Caco-2 (cell line): Measurements from ENCODE around the gene VWA3B. TPM values are rescaled to one million over a fixed set of nuclear protein-coding genes. Genes with fewer than 3 reads are reported as not detected.
"Not testable (repeated sequence)": the region's sequence is repeated elsewhere in the genome, so short reads cannot be mapped to it uniquely, and the experiment has no call there.

Experiments used
- BruUV-seq: library from RNA; stranded (reverse); fragments of 400-500 nt; replicated peaks from 2 replicates; lab custom pipeline; 2021; lab: Mats Ljungman, UMichigan
- CTCF ChIA-PET: fragments of 300-600 bp; sonication (Branson Sonifier 250); formaldehyde crosslinking; loops from one replicate; lab custom pipeline; 2022; ENCODE audit warnings: antibody characterized with exemption; lab: Charles Lee
- POLR2A ChIA-PET: fragments of 300-600 bp; sonication (Branson Sonifier 250); formaldehyde crosslinking; loops from one replicate; lab custom pipeline; 2022; ENCODE audit warnings: antibody characterized with exemption; lab: Charles Lee
- DNase-seq, 2 experiments: peaks; one replicate each; pipeline versions ENCODE4 v3.0.0 to v3.0.0-alpha.2; 2020 to 2022
- H3K27me3 ChIP-seq: replicated peaks from 2 replicates; pipeline ENCODE4 v1.6.0; 2011; ENCODE audit warnings: low read length; ENCODE audit not compliant: control insufficient read depth, insufficient read depth
- H3K36me3 ChIP-seq: 2 replicates; pipeline ENCODE4 v1.5.1; 2011; ENCODE audit warnings: low read length; ENCODE audit not compliant: control insufficient read depth, insufficient read depth
- H3K4me1 ChIP-seq: fragments of 250-450 bp; sonication (Bioruptor Pico); 2 replicates; pipeline ENCODE4 v1.5.1; 2020; ENCODE audit warnings: mild to moderate bottlenecking
- H3K4me3 ChIP-seq: 2 replicates; pipeline ENCODE4 v1.5.1; 2011; ENCODE audit warnings: low read depth, mild to moderate bottlenecking, control low read depth, low read length
- H3K9me3 ChIP-seq: fragments of 250-450 bp; sonication (Bioruptor Pico); 2 replicates; pipeline ENCODE4 v1.5.1; 2020; ENCODE audit warnings: mild to moderate bottlenecking, moderate library complexity
- H3K27ac Mint-ChIP-seq: one replicate; pipeline ENCODE4 v1.8.0; 2022; ENCODE audit warnings: mixed read lengths; ENCODE audit not compliant: unreplicated experiment
- H3K27me3 Mint-ChIP-seq: one replicate; pipeline ENCODE4 v1.8.0; 2022; ENCODE audit warnings: mixed read lengths; ENCODE audit not compliant: insufficient read depth, unreplicated experiment
- H3K36me3 Mint-ChIP-seq: one replicate; pipeline ENCODE4 v1.8.0; 2022; ENCODE audit warnings: mild to moderate bottlenecking, mixed read lengths; ENCODE audit not compliant: insufficient read depth, unreplicated experiment
- H3K4me1 Mint-ChIP-seq: one replicate; pipeline ENCODE4 v1.8.0; 2022; ENCODE audit warnings: low read depth, mixed read lengths; ENCODE audit not compliant: unreplicated experiment
- H3K4me3 Mint-ChIP-seq: one replicate; pipeline ENCODE4 v1.8.0; 2022; ENCODE audit warnings: mild to moderate bottlenecking, moderate library complexity, mixed read lengths; ENCODE audit not compliant: unreplicated experiment
- H3K9me3 Mint-ChIP-seq: one replicate; pipeline ENCODE4 v1.8.0; 2022; ENCODE audit warnings: mixed read lengths; ENCODE audit not compliant: unreplicated experiment
- CTCF ChIP-seq, 2 experiments: fragments of 200-600 bp in 1 of 2; IDR thresholded peaks; 1 replicate in 1 of 2; 2 replicates in 1 of 2; pipeline versions ENCODE4 v1.5.1 to v1.8.0; 2011 to 2022; ENCODE audit warnings: antibody characterized with exemption in 1 of 2, control low read depth in 1 of 2, inconsistent platforms in 1 of 2, low read depth in 1 of 2, low read length in 1 of 2, mild to moderate bottlenecking in 1 of 2, moderate library complexity in 1 of 2; ENCODE audit not compliant: insufficient read depth in 1 of 2, severe bottlenecking in 1 of 2, unreplicated experiment in 1 of 2
- intact Hi-C: fragments of 100-400 bp; cut with micrococcal nuclease; formaldehyde crosslinking; loops from one replicate; pipeline ENCODE4 v1.10.0; 2022; ENCODE audit not compliant: unreplicated experiment
- total RNA-seq: library from RNA; stranded (reverse); gene quantifications from 2 replicates; pipeline ENCODE4 v1.2.3, GENCODE V29; 2022

VWA3B gene
- total RNA-seq, 1 experiment from 2014 or later, result not detected

GRCh38 chr2:98300141-98300874 lies 213.3 kb downstream of the VWA3B start:
- intact Hi-C loops, result no loop called here
- no peaks in the 10 kb centered on the region for H3K9me3 ChIP-seq
- H3K4me1 ChIP-seq, result no peaks in the 10 kb centered on the region
- H3K27me3 Mint-ChIP-seq, result peaks cover 13% of the 10 kb centered on the region
- H3K4me1 Mint-ChIP-seq, result peaks cover 10% of the 10 kb centered on the region
- no peaks in the 10 kb centered on the region for H3K36me3 Mint-ChIP-seq
- H3K9me3 Mint-ChIP-seq, result no peaks in the 10 kb centered on the region
- no peaks in the 10 kb centered on the region for H3K27me3 ChIP-seq
- no peak for TF ChIP-seq CTCF (IDR thresholded peaks at IDR 0.05; ENCODE audit: insufficient read depth in 1 of 2, low read depth in 1 of 2, low read length in 1 of 2, severe bottlenecking in 1 of 2, unreplicated experiment in 1 of 2)
- no peaks in the 10 kb centered on the region for H3K36me3 ChIP-seq
- H3K27ac Mint-ChIP-seq, result no peak overlapping the region
- no peak overlapping the region for H3K4me3 Mint-ChIP-seq
- no peak overlapping the region for H3K4me3 ChIP-seq
- DNase-seq, result no peak
- POLR2A ChIA-PET, result no interaction called here
- CTCF ChIA-PET, result no interaction called here
- BruUV-seq, result no TSS peak

GRCh38 chr2:98301469-98301868 lies 214.5 kb downstream of the VWA3B start:
- H3K9me3 Mint-ChIP-seq, result no peaks in the 10 kb centered on the region
- H3K4me1 Mint-ChIP-seq, result no peaks in the 10 kb centered on the region
- no TSS peak for BruUV-seq
- H3K4me1 ChIP-seq, result no peaks in the 10 kb centered on the region
- intact Hi-C loops, result no loop called here
- peaks cover 18% of the 10 kb centered on the region for H3K27me3 Mint-ChIP-seq
- ChIA-PET POLR2A (no interaction called here), CTCF (no interaction called here)
- H3K36me3 Mint-ChIP-seq, result no peaks in the 10 kb centered on the region
- H3K27me3 ChIP-seq, result no peaks in the 10 kb centered on the region
- no peaks in the 10 kb centered on the region for H3K9me3 ChIP-seq
- no peak for DNase-seq
- H3K36me3 ChIP-seq, result no peaks in the 10 kb centered on the region
- no peak overlapping the region for H3K27ac Mint-ChIP-seq
- no peak for TF ChIP-seq CTCF (IDR thresholded peaks at IDR 0.05; ENCODE audit: insufficient read depth in 1 of 2, low read depth in 1 of 2, low read length in 1 of 2, severe bottlenecking in 1 of 2, unreplicated experiment in 1 of 2)
- no peak overlapping the region for H3K4me3 Mint-ChIP-seq
- no peak overlapping the region for H3K4me3 ChIP-seq

GRCh38 chr2:98307131-98307696 lies 220.2 kb downstream of the VWA3B start:
- H3K27ac Mint-ChIP-seq, H3K27me3 ChIP-seq, H3K4me1 ChIP-seq, BruUV-seq, POLR2A ChIA-PET, H3K4me3 ChIP-seq, CTCF ChIA-PET, H3K36me3 Mint-ChIP-seq, intact Hi-C loops, H3K4me3 Mint-ChIP-seq, H3K9me3 ChIP-seq, H3K4me1 Mint-ChIP-seq, DNase-seq, H3K9me3 Mint-ChIP-seq, H3K36me3 ChIP-seq: not testable (repeated sequence)
- H3K27me3 Mint-ChIP-seq, result peaks cover 12% of the 10 kb centered on the region
